DMS53 treated with DMSO at 0.1 percent for 48 hours (cell line): Measurements from ENCODE around the gene MYL12A.

Source experiments
- DNase-seq: peaks from one replicate; lab custom pipeline; 2025; ENCODE audit not compliant: unreplicated experiment; lab: John Stamatoyannopoulos, UW

The MYL12A gene

GRCh38 chr18:3224223-3224622, 23.4 kb upstream of the MYL12A start:
- DNase-seq = no peak

GRCh38 chr18:3225588-3225987, 22.0 kb upstream of the MYL12A start:
- no peak for DNase-seq

GRCh38 chr18:3226048-3226447, 21.6 kb upstream of the MYL12A start:
- DNase-seq = no peak

GRCh38 chr18:3230401-3231334, 16.9 kb upstream of the MYL12A start:
- no peak for DNase-seq

GRCh38 chr18:3233004-3233403, 14.6 kb upstream of the MYL12A start:
- DNase-seq = no peak

- DNase-seq = no peak
Observed at GRCh38 chr18:3233433-3234168, 14.0 kb upstream of the MYL12A start.

GRCh38 chr18:3234457-3234856, 13.1 kb upstream of the MYL12A start:
- DNase-seq = no peak

- no peak for DNase-seq
Observed at GRCh38 chr18:3235846-3236245, 11.8 kb upstream of the MYL12A start.

- DNase-seq = peak; percentile 90
Observed at GRCh38 chr18:3236470-3236869, 11.1 kb upstream of the MYL12A start.

- no peak for DNase-seq
Observed at GRCh38 chr18:3238742-3239141, 8.9 kb upstream of the MYL12A start.

- DNase-seq = no peak
Observed at GRCh38 chr18:3245185-3245564, 2.4 kb upstream of the MYL12A start.

- peak; percentile 96 for DNase-seq
Observed at GRCh38 chr18:3245853-3246634, 1.6 kb upstream of the MYL12A start.

GRCh38 chr18:3246635-3247239, 864 bp upstream of the MYL12A start:
- peak; percentile 76 for DNase-seq

GRCh38 chr18:3248062-3248657, 559 bp downstream of the MYL12A start:
- DNase-seq = peak; percentile 52

- DNase-seq = peak; percentile 17
Observed at GRCh38 chr18:3248658-3249359, 1.2 kb downstream of the MYL12A start.

- no peak for DNase-seq
Observed at GRCh38 chr18:3250237-3251107, 2.9 kb downstream of the MYL12A start.

GRCh38 chr18:3251249-3251962, 3.8 kb downstream of the MYL12A start:
- DNase-seq = no peak

GRCh38 chr18:3251963-3252277, 4.3 kb downstream of the MYL12A start:
- DNase-seq = no peak

GRCh38 chr18:3252843-3253242, 5.2 kb downstream of the MYL12A start:
- DNase-seq = no peak
